SIG-M5 (cell line): ENCODE results near the gene ZNF778.
"Not testable (repeated sequence)": the region's sequence is repeated elsewhere in the genome, so short reads cannot be mapped to it uniquely, and the experiment has no call there.

Experiments
- DNase-seq: peaks from one replicate; lab custom pipeline; 2025; lab: John Stamatoyannopoulos, UW

ZNF778 gene

DNA sequence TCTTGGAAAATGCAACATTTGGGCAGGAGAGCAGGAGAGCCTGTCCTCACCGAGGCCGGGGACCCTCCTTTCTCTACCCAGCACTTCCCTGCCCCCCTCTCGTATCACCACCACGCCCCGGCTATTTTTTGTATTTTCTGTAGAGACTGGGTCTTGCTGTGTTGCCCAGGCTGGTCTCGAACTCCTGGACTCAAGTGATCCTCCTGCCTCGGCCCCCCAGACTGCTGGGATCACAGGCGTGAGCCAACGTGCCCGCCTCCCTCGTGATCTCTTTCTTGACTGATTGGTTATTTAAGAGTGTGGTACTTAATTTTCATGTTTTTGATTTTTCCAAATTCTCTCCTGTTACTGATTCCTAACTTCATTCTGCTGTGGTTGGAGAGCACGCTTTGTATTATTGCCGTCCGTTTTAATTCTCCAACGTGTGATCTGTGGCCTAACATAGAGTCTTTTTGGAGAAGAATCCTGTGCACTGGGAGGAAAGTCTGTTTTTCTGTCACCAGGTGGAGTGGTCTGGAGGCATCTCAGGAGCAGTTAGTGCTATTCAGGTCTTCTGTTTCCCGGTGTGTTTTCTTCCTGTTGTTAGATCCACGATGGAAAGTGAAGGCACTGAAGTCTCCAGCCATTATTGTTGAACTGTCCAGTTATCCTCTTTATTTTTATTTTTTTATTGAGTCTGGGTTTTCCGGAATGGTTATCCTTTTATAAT, 40.4 kb downstream of the ZNF778 start:
- DNase-seq = no peak

DNA sequence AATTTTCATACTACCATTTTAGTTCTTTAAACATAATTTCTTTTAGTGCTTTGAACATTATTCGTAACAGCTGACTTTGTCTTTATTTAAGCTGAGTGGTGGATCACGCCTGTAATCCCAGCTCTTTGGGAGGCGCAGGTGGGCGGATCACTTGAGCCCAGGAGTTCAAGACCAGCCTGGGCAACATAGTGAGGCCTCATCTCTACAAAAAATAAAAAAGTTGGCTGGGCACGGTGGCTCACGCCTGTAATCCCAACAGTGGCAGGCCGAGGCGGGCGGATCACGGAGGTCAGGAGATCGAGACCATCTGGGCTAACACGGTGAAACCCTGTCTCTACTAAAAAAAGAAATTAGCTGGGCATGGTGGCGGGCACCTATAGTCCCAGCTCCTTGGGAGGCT, 42.4 kb downstream of the ZNF778 start:
- DNase-seq = not testable (repeated sequence)

DNA sequence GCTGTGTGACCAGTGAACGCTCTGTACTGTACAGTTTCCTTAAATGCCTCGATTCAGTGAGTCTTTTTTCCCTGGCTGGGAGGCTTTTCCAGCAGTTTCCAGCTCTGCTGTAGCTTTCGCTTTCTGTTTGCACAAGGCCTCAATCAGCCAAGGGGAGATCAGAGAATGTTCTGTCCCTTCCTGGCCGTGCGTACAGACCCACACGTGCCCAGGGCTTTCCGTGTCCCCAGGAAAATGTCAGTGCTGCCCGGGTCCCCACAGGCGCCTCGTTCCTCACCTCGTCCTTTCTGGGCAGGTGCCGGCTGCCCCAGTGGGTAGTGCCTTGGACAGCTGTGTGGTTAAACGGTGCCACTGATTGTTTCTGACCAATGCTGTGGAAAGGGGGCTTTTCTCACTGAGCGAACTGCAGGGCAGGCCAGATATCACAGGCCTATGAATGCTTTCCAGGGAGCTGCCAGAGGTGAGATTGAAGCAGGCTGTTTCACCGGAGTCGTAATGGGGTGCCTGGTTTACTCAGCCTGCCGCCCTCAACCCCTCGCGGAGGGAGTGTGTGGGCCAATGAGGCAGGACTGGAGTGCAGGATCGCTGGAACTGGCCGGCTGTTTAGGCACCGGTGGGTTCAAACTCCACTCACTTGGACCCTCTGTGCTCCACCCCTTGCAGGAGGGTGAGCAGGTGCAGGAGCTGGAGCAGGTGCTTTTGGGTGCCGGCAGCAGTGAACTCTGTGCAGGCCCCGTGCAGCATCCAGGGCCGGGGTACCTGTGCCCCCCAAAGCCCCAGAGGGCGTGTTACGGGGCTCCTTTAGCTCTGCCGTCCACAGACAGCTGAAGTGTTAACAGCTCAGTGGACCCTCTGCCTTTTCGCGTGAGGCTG, 44.4 kb downstream of the ZNF778 start:
- no peak for DNase-seq

DNA sequence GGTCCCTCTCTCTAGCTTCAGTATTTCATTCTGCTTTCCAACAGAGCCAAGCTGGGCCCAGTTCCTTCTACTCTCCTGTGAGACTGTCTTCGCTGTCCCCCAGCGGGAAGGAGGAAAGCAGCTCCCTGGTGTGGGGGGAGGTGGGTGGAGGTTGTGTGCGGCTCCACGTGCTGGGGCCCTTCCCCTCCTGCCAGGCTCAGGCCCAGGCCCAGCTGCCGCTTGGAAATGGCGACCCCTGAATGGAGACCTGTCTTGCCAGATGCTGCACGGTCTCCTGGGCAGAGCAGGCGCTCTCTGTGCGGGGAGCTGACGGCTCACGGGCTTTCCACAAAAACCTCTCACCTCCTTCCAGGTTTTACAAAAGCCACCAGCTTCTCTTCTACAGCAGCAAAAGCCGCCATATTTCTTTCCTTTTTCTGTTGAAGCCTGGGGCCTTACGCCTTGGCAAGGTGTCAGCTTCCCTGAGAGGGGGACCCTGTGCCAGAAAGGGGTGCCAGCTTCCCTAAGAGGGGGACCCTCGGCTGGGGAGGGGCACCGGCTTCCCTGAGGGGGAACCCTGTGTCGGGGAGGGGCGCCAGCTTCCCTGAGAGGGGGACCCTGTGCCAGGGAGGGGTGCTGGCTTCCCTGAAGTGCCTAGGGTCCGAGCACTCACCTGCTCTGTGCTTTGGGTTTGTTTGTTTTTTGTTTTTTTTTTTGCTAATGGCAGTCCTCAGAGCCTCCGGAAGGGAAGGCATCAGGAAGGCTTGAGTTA, 47.5 kb downstream of the ZNF778 start:
- no peak for DNase-seq

DNA sequence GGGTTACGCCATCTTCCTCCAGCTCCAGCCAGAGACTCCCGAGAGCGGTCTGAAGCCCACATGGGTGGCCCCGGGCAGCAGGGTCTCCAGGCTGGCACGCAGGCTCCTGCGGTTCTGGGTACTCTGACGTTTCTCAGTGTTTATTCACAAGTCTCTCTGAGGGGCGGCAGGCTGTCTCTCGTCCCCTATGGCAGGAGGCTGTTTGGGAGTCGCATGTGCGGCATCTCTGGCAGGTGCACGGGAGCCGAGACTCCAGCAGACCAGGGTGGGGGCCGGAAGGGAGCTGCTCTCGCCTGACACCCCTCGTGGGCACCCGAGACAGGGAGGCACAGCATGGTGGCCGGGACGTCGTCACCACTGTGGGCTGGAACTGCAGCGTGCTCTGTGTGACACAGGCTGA, 48.1 kb downstream of the ZNF778 start:
- DNase-seq = no peak

DNA sequence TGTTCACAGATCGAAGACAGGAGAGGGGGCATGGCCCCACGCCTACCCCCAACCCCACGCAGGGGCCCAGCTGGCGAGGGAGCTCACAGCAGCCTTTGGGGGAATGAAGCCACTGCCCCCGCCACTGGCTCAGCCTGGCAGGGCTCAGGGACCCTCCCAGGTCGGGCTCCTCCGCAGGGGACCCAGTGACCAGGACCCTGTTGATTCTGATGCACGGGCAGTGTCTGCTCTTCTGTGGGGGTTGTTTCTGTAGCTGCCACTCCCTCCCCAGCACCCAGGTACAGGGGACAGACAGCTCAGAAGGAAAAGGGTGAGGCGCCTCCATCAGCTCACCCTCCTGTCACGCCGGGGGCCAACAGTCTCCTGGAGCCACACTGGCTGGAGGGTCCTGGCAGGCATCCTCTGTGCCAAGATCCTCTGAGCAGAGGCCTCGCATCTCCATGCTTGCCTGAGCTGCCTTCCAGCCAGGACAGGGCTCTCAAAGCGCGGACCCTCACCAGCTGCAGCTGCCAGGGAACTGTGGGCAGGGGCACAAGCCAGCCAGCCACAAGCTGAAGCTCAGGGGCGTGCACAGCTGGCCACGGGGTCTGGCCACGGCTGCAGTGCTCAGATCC, 49.1 kb downstream of the ZNF778 start:
- DNase-seq = no peak

DNA sequence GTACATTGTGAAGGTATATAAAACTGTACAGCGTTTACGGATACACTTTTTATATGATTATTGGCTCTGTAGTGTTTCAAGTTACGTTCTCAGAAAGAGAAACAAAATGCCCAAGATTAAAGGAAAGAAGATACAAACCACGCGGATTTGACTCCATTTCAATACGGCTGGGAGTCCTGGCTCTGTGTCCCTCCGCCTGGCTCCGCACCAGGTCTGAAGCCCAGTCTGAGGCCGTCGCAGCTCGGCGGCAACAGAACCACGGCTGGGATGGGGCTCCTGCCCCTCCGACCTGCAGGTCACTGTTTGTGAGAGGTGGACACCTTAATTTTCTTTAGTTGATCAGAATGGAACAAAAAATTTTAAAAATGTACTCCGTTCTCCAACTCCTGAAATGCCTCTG, 50.2 kb downstream of the ZNF778 start:
- not testable (repeated sequence) for DNase-seq

DNA sequence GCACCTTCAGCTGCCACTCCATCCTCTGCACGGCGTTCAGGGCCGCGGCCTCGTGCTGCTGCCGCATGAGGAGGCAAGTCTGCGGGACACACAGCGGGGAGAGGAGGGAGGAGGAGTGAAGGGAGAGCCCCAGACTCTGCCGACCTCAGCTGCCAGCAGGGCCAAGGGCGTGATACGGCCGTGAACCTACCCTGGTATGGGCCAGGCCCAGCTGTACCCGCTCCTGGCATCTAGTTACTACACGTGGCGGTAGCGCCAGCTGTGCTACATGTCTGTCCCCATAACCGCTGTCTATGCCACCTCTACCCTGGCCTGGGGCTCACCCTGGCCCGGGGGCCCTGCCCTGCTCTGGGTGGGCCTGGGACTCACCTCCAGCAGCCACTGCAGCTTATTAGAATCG, 51.1 kb downstream of the ZNF778 start:
- no peak for DNase-seq

DNA sequence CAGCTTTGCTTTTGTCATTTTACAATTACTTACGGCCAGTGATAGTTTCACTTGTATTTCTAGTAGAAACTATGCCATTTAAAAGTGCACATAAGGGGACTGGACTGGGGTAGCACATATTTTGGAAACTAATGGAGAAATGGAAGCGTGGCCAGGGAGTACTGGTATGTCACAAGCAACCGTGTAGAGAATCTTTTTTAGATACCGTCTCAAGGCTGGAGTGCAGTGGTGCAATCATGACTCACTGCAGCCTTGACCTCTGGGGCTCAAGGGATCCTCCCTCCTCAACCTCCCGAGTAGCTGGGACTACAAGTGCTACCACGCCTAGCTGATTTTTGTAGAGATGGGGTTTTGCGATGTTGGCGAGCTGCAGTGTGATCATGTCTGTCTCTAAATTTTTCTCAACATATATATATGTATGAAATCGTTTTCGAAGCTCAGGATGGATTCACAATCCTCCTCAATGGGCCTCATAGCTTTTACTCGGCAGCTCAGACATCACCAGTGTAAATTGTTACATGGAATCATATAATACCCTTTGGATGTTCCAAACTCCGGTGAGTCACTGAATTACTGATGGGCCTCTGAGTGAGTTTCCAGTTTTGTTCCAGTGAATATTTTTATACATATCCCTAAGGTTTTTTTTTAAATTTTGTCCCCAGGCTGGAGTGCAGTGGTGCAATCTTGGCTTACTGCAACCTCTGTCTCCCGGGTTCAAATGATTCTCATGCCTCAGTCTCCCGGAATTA, 51.7 kb downstream of the ZNF778 start:
- DNase-seq = no peak

DNA sequence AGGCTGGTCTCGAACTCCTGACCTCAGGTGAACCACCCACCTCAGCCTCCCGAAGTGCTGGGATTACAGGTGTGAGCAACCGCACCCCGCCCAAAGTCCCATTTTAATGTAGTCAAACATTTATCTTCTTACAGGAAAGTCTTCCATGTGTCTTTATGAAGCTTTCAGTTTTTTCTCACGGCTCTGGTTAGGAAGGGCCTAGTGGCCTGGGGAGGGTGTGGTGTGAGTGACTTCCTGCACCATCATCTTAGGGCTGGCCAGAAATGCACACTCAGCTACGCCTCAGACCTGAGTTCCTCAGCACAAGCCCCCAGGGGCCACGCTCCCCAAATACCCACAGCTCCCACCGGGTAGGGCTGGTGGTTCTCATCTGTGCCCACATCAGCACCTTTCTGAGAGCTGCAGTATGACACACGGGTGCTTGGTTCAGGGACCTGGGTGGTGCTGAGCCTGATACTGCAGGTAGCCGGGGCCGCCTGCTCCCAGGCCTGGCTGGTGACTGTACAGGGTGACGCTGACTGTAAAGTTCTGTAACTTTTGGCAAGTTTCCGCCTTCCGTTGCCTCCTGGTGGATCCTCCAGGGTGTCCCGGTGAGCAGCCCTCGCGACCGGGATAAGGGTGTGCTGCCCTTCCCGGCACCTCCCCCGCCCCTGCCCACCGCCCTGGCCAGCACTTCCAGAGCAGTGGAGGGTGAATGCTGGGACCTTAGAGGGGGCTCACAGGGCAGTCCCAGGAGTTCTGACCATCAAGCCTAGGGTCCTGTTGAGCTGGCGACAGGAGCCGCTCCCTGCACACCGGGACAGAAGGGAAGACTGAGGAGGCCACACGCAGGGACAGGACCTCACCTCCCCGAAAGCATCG, 52.5 kb downstream of the ZNF778 start:
- DNase-seq = no peak

DNA sequence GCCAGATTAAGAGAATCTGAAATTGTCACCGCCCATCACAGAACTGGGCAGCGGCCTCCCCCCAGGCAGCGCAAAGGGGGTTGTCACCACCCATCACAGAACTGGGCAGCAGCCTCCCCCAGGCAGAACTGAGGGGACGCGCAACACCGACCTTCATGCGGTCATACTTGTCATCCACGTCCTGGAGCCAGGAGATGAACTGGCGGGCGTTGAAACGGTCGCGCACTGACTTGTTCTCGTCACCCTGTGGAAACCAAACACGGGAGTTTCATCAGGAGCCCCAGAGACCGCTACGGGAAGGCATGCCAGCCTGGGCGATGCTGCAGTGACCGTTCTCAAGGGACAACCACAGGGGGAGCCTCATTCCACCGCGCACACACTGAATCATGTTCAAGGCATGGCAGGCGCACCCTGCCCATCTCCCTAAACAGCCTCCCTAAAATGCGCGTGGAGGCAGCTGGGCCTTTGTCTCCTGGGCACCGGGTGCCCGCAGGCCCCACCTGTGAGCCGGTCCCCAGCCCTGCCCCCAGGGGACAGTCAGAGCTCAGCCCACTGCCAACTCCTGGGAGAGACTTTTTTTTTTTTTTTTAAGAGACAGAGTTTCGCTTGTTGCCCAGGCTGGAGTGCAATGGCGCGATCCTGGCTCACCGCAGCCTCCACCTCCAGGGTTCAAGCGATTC, 53.3 kb downstream of the ZNF778 start:
- no peak for DNase-seq

DNA sequence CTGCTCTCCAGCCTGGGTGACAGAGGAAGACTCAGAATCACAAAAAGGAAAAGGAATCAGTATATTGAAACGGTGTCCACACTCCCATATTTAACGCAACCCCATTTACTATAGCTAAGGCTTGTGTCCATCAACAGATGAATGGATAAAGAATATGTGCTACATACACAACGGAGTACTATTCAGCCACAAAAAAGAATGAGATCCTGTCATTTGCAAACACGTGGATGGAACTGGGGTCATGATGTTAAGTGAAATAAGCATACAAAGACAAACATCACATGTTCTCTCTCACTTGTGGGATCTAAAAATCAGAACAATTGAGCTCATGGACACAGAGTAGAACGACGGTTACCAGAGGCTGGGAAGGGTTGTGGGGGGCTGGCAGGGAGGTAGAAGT, 55.1 kb downstream of the ZNF778 start:
- DNase-seq = no peak

DNA sequence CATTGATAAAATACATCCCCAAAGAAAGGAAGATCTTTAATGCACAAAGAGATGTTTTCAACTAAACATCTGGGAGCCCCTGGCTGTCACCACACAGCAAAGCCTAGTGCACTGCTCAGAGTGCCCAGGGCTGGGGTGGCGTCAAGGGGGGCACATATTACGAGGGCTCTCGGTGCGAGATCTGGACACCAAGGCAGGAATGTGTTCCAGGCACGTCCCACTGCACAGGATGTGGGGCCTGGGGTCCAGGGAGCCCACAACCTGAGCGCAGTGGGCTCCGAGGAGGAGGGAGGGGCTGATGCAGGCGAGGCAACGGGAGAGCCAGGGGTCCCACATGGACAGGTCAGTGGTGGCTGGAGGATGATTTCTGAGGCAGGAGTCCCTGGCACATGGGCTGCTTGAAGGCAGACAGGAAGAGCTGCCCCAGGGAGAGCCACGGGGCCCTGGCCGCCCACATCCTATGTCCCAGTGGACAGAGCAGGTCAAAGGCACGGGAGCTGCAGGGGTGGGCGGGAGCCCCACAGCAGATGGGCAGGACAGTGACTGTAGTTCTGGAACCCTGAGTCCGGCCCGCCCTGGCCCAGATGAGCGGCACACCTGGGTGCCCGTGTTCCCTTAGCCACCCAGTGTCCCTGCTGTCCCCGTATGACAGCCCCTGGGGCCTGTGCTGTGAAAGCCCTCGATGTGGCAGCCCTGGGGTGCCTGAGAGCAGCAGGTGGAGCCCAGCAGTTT, 56.4 kb downstream of the ZNF778 start:
- DNase-seq = no peak

DNA sequence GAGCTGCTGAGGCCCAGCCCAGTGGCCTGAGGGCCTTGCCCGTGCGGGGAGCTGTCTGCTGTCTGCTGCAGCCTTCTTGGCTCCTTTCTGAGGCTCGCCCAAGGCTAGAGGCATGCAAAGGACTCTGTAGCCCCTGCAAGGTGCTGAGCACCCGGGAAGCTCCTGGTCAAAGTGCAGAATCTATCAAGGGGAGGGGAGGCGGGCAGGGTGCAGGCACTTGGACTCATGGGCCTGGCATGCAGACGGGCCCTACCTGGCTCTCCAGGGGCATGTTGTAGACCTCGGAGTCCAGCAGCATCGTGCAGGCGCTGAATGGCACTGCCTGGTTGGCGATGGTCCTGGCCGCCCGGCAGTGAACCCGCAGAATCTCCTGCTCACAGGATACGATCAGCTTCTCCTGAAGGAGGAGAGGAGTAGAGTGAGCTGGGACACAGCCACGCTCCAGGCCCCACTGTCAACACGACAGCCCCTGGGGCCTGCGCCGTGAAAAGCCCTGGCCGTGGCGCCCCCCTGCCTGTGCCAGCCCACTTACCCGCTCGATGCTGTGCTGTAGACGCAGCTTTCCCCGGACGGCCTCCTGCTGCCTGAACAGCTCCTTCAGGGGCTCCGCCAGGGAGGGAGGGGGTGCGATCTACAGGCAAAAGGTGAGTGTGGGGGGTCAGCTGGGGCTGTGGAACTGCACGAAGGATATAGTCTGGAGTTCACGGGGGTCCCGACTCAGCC, 57.2 kb downstream of the ZNF778 start:
- DNase-seq = no peak

DNA sequence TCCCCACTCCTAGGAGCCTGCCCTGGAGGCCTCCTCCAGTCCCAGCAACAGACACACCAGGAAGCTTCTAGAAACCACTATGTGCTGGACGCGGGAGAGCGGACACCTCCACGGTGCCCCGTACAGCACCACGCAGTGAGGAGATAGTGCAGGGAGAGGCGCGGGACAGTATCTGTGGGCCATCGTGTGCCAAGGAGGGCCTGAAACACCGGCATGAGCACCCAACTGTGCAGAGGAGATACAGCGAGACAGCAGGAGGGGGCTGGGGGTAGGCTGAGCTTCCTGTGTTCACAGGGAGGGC, 57.7 kb downstream of the ZNF778 start:
- DNase-seq = no peak

DNA sequence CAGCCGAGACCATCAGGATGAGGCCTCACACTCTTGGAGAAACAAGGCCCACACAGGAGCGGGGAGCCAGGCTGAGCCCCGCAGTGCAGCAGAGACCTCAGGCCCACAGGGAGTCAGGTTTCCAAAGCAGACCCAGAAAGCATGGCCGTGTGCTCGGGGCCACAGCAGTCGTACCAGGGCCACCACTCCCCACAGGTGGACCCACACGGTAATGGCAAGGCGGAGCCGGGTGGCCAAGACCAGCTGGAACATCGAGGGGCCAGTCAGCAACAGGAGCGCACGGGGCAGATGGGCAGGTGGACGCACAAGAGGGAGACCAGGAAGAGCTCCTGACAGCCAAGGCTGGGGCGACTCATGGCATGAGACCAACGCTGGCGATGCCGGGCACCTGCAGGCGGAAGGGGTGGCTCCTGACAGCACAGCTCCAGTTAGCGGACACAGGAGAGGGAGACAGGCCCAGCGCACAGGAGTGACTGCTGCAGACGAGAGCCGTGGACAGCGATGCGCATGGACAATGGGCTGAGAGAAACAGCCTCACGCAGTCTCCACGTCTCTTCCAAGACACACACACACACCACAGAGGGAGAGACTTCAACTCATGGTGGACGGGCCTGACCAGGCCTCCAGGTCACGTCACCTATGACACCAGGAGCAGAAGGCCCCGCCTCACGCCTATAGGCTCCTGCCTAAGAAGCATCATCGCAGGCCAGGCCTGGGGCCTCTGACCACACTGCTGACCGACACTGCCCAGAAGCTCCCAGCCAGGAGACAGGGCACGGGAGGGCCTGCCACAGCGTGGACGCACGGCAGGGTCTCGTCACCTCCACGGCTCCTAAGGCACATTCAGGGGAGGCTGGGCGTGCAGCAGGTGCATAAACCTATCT, 58.6 kb downstream of the ZNF778 start:
- DNase-seq = no peak

DNA sequence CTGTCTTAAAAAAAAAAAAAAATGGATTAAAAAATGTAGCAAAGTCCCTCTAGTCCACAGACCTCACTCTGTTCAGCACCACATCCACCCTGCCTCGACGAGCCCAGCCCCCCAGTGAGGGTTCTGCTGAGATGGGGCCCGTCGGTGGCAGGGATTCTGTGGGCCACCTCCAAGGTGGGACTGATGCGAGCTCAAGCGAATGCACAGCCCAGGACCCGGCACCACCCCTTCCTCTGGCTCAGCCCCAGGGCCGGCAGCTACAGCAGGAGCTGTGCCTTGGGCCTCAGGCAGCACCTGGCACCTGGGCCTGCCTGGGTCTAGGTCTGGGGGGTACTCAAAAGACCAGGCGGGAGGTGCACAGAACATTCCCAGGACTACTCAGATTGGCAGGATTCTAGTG, 59.5 kb downstream of the ZNF778 start:
- no peak for DNase-seq
